ENCODE measurements around the gene CFD. TPM values are rescaled to one million over a fixed set of nuclear protein-coding genes. Genes with fewer than 3 reads are reported as not detected.
A peak's percentile ranks its signal among the peaks of the same experiment; 100 is the strongest.
"Not testable (repeated sequence)": the region's sequence is repeated elsewhere in the genome, so short reads cannot be mapped to it uniquely, and the experiment has no call there.

Gene CFD
- total RNA-seq, 6 experiments from 2014 or later, result 0.84 to 1.7 (median 0.98) TPM

DNA sequence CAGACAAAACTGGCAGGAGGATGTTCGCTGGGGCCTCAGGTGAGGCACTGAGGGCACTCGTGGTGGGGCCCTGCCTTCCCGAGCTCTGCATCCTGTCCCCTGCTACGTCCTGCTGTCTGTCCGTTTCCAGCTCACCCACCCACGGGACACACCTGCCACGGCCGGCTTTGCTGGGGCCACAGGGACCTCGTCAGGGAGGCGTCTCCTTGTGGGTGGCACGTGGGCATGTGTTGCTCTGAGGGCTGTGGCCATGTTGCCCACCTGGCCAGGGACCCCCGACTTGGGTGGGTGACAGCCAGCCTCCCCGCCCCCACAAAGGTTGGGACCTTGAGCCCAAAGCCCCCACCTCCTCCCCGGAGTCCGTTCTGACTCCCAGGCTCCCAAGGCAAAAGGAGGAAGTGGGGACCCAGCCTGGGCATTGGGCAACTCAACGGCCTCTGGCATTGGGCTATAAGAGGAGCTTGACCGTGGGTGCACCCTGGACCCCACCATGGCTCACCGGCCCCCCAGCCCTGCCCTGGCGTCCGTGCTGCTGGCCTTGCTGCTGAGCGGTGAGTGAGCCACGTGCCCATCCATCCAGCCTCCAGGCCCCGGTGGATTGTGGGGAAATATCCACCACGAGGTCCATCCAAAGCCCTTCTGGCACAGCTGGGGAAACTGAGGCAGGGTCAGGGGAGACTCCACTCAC lies 18.8 kb upstream of the CFD start, which contains the start of gene PRTN3:
Gene PRTN3, plus strand, starts transcription at position 481 of the 688 bp plus-strand sequence. Its CDS starts 10 bp downstream, at position 491.
- Mint-ChIP-seq H3K27me3 (ENCODE audit: insufficient read depth) (peaks cover 20% of the 10 kb centered on the region), H3K4me3 (no peak within 1 kb of the TSS), H3K9me3 (peaks cover 4% of the 10 kb centered on the region; the same call in 1 of the 2 replicates), H3K27ac (no peak within 1 kb of the TSS), H3K36me3 (ENCODE audit: low read depth) (peaks cover 5% of the 10 kb centered on the region; the same call in 1 of the 2 replicates), H3K4me1 (ENCODE audit: low read depth) (no peaks in the 10 kb centered on the region)
- no peak for DNase-seq
- TF ChIP-seq CTCF (IDR thresholded peaks at IDR 0.05), result no peak

DNA sequence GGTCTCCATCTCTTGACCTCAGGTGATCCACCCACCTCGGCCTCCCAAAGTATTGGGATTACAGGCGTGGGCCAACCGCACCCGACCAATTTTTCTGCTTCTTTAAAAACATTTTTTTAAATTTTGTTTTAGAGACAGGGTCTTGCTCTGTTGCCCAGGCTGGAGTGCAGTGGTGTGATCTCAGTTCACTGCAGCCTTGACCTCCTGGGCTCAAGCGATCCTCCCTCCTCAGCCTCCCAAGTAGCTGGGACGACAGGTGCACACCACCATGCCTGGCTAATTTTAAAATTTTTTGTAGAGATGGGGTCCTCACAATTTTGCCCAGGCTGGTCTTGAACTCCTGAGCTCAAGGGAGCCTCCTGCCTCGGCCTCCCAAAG lies 16.7 kb upstream of the CFD start:
- not testable (repeated sequence) for H3K27ac Mint-ChIP-seq; H3K9me3 Mint-ChIP-seq; H3K36me3 Mint-ChIP-seq (ENCODE audit: low read depth); H3K4me1 Mint-ChIP-seq (ENCODE audit: low read depth); H3K4me3 Mint-ChIP-seq; DNase-seq
- peaks cover 24% of the 10 kb centered on the region for H3K27me3 Mint-ChIP-seq (ENCODE audit: insufficient read depth)

- H3K27ac Mint-ChIP-seq, result no peak overlapping the region
- peaks cover 4% of the 10 kb centered on the region; the same call in 1 of the 2 replicates for H3K9me3 Mint-ChIP-seq
- no peak for DNase-seq
- no peaks in the 10 kb centered on the region for H3K4me1 Mint-ChIP-seq (ENCODE audit: low read depth)
- no peak overlapping the region for H3K4me3 Mint-ChIP-seq
- peaks cover 24% of the 10 kb centered on the region for H3K27me3 Mint-ChIP-seq (ENCODE audit: insufficient read depth)
- peaks cover 5% of the 10 kb centered on the region; the same call in 1 of the 2 replicates for H3K36me3 Mint-ChIP-seq (ENCODE audit: low read depth)
- 0 out of 2 replicates have a peak, but pooled peaks have one; percentile 8 for TF ChIP-seq CTCF (IDR thresholded peaks at IDR 0.05)
These were observed 16.2 kb upstream of the CFD start for GRCh38 chr19:843180-843835.

GRCh38 chr19:843836-844545 lies 15.5 kb upstream of the CFD start:
- no peaks in the 10 kb centered on the region for H3K4me1 Mint-ChIP-seq (ENCODE audit: low read depth)
- H3K27me3 Mint-ChIP-seq (ENCODE audit: insufficient read depth), result peaks cover 24% of the 10 kb centered on the region
- H3K27ac Mint-ChIP-seq, result no peak overlapping the region
- H3K4me3 Mint-ChIP-seq, result no peak overlapping the region
- no peak for TF ChIP-seq CTCF (IDR thresholded peaks at IDR 0.05)
- peaks cover 5% of the 10 kb centered on the region; the same call in 1 of the 2 replicates for H3K36me3 Mint-ChIP-seq (ENCODE audit: low read depth)
- DNase-seq, result no peak
- peaks cover 4% of the 10 kb centered on the region; the same call in 1 of the 2 replicates for H3K9me3 Mint-ChIP-seq

- no peak for TF ChIP-seq CTCF (IDR thresholded peaks at IDR 0.05)
- H3K4me1 Mint-ChIP-seq (ENCODE audit: low read depth), result no peaks in the 10 kb centered on the region
- no peak overlapping the region for H3K4me3 Mint-ChIP-seq
- DNase-seq, result no peak
- peaks cover 4% of the 10 kb centered on the region; the same call in 1 of the 2 replicates for H3K9me3 Mint-ChIP-seq
- H3K27ac Mint-ChIP-seq, result no peak overlapping the region
- H3K36me3 Mint-ChIP-seq (ENCODE audit: low read depth), result peaks cover 5% of the 10 kb centered on the region; the same call in 1 of the 2 replicates
- H3K27me3 Mint-ChIP-seq (ENCODE audit: insufficient read depth), result peaks cover 24% of the 10 kb centered on the region
These were observed 14.9 kb upstream of the CFD start for GRCh38 chr19:844546-844971.
